Duodenal mucosa (tissue), 2 donors: Measurements from ENCODE around the gene CFHR2.
"Not testable (repeated sequence)": the region's sequence is repeated elsewhere in the genome, so short reads cannot be mapped to it uniquely, and the experiment has no call there.

Source experiments
- H3K27ac ChIP-seq: one replicate; pipeline ENCODE4 v1.7.0; 2013; ENCODE audit warnings: low read depth, low read length
- H3K27me3 ChIP-seq, 2 donors: one replicate each; pipeline ENCODE4 v1.7.0; 2013; ENCODE audit warnings: low read length in 2 of 2, control low read depth in 1 of 2; ENCODE audit not compliant: insufficient read depth in 2 of 2, control insufficient read depth in 1 of 2
- H3K36me3 ChIP-seq, 2 donors: one replicate each; pipeline ENCODE4 v1.7.0; 2013; ENCODE audit warnings: low read length in 2 of 2, control low read depth in 1 of 2; ENCODE audit not compliant: insufficient read depth in 2 of 2, control insufficient read depth in 1 of 2
- H3K4me1 ChIP-seq, 2 donors: one replicate each; pipeline ENCODE4 v1.7.0; 2013; ENCODE audit warnings: low read length in 2 of 2, control low read depth in 1 of 2; ENCODE audit not compliant: insufficient read depth in 2 of 2, control insufficient read depth in 1 of 2
- H3K4me3 ChIP-seq, 2 donors: one replicate each; pipeline ENCODE4 v1.7.0; 2013; ENCODE audit warnings: low read length in 2 of 2, low read depth in 1 of 2
- H3K9ac ChIP-seq, 2 donors: one replicate each; pipeline ENCODE4 v1.7.0; 2013; ENCODE audit warnings: low read length in 2 of 2, low read depth in 1 of 2
- H3K9me3 ChIP-seq, 2 donors: one replicate each; pipeline ENCODE4 v1.7.0; 2013; ENCODE audit warnings: low read length in 2 of 2, control low read depth in 1 of 2; ENCODE audit not compliant: control insufficient read depth in 1 of 2

CFHR2 gene

GRCh38 chr1:196943568-196943967 lies at the start of gene CFHR2:
Gene CFHR2, plus strand, starts transcription at chr1:196943738. Its CDS starts 143 bp downstream, at chr1:196943881.
- H3K4me1 ChIP-seq, H3K27me3 ChIP-seq, H3K9ac ChIP-seq, H3K9me3 ChIP-seq, H3K36me3 ChIP-seq, H3K4me3 ChIP-seq, H3K27ac ChIP-seq: not testable (repeated sequence)

GRCh38 chr1:196896355-196896754 lies 47.2 kb upstream of the CFHR2 start:
- H3K27ac ChIP-seq, result no peak overlapping the region

GRCh38 chr1:196897158-196897828 lies 46.2 kb upstream of the CFHR2 start:
- no peaks in the 10 kb centered on the region for H3K4me1 ChIP-seq
- H3K4me3 ChIP-seq, result no peak overlapping the region
- no peak overlapping the region for H3K9ac ChIP-seq
- H3K27ac ChIP-seq, result no peak overlapping the region
- H3K27me3 ChIP-seq, result no peaks in the 10 kb centered on the region
- no peaks in the 10 kb centered on the region for H3K36me3 ChIP-seq
- no peaks in the 10 kb centered on the region for H3K9me3 ChIP-seq

More at GRCh38 chr1:196896355-196896754, 47.2 kb upstream of the CFHR2 start:
- Histone ChIP-seq H3K27me3 (no peaks in the 10 kb centered on the region), H3K36me3 (no peaks in the 10 kb centered on the region), H3K9ac (no peak overlapping the region), H3K9me3 (no peaks in the 10 kb centered on the region), H3K4me3 (no peak overlapping the region), H3K4me1 (no peaks in the 10 kb centered on the region)

GRCh38 chr1:196902344-196902743 lies 41.2 kb upstream of the CFHR2 start:
- Histone ChIP-seq H3K4me1 (no peaks in the 10 kb centered on the region), H3K36me3 (no peaks in the 10 kb centered on the region), H3K27ac (no peak overlapping the region), H3K9me3 (no peaks in the 10 kb centered on the region), H3K27me3 (no peaks in the 10 kb centered on the region), H3K4me3 (no peak overlapping the region), H3K9ac (no peak overlapping the region)

GRCh38 chr1:196910215-196910614 lies 33.3 kb upstream of the CFHR2 start:
- no peak overlapping the region for H3K9ac ChIP-seq
- no peaks in the 10 kb centered on the region for H3K9me3 ChIP-seq
- no peak overlapping the region for H3K4me3 ChIP-seq
- H3K27ac ChIP-seq, result no peak overlapping the region
- H3K36me3 ChIP-seq, result no peaks in the 10 kb centered on the region
- no peaks in the 10 kb centered on the region for H3K4me1 ChIP-seq
- H3K27me3 ChIP-seq, result no peaks in the 10 kb centered on the region

- H3K27ac ChIP-seq, H3K36me3 ChIP-seq, H3K27me3 ChIP-seq, H3K4me1 ChIP-seq, H3K4me3 ChIP-seq, H3K9me3 ChIP-seq, H3K9ac ChIP-seq: not testable (repeated sequence)
Measured at GRCh38 chr1:196912283-196912682, 31.3 kb upstream of the CFHR2 start.

- not testable (repeated sequence) for H3K9ac ChIP-seq, H3K36me3 ChIP-seq, H3K27ac ChIP-seq, H3K4me3 ChIP-seq, H3K9me3 ChIP-seq, H3K27me3 ChIP-seq, H3K4me1 ChIP-seq
Measured at GRCh38 chr1:196926839-196927238, 16.7 kb upstream of the CFHR2 start.

GRCh38 chr1:196932853-196933252 lies 10.7 kb upstream of the CFHR2 start:
- not testable (repeated sequence) for H3K36me3 ChIP-seq, H3K9ac ChIP-seq, H3K9me3 ChIP-seq, H3K4me3 ChIP-seq, H3K27me3 ChIP-seq, H3K27ac ChIP-seq, H3K4me1 ChIP-seq

- Histone ChIP-seq H3K27me3 (no peaks in the 10 kb centered on the region), H3K36me3 (no peaks in the 10 kb centered on the region), H3K9ac (no peak overlapping the region), H3K27ac (no peak overlapping the region), H3K9me3 (no peaks in the 10 kb centered on the region), H3K4me3 (no peak overlapping the region), H3K4me1 (no peaks in the 10 kb centered on the region)
Measured at GRCh38 chr1:196933531-196934189, 9.9 kb upstream of the CFHR2 start.

GRCh38 chr1:196941474-196941873 lies 2.1 kb upstream of the CFHR2 start:
- H3K36me3 ChIP-seq, H3K9me3 ChIP-seq, H3K27me3 ChIP-seq, H3K27ac ChIP-seq, H3K4me1 ChIP-seq, H3K9ac ChIP-seq, H3K4me3 ChIP-seq: not testable (repeated sequence)
